Thyroid gland (tissue), 4 donors: ENCODE measurements around the gene CREBRF. TPM values are rescaled to one million over a fixed set of nuclear protein-coding genes. Genes with fewer than 3 reads are reported as not detected.

Experiments
- DNase-seq, 2 donors: peaks; one replicate each; pipeline ENCODE4 v3.0.0-alpha.2; 2019
- H3K27ac ChIP-seq, 3 donors: fragments of 200-600 bp; sonication (generic); 1 replicate in 2 of 3; 2 replicates in 1 of 3; pipeline ENCODE4 v1.5.1; 2016 to 2019; ENCODE audit warnings: mild to moderate bottlenecking in 1 of 3, moderate library complexity in 1 of 3
- H3K27me3 ChIP-seq: fragments of 200-600 bp; sonication (generic); one replicate; pipeline ENCODE4 v1.5.1; 2019
- H3K36me3 ChIP-seq, 2 donors: fragments of 200-600 bp; sonication (generic); one replicate each; pipeline ENCODE4 v1.5.1; 2016 to 2019
- H3K4me1 ChIP-seq, 2 donors: fragments of 200-600 bp; sonication (generic); one replicate each; pipeline ENCODE4 v1.5.1; 2017 to 2019
- H3K4me3 ChIP-seq, 3 donors: fragments of 200-600 bp; sonication (generic); replicated peaks in 1 of 3; 1 replicate in 2 of 3; 2 replicates in 1 of 3; pipeline ENCODE4 v1.5.1; 2016; ENCODE audit warnings: mild to moderate bottlenecking in 1 of 3
- H3K9me3 ChIP-seq: fragments of 200-600 bp; sonication (generic); one replicate; pipeline ENCODE4 v1.5.1; 2017
- CTCF ChIP-seq, 6 experiments: fragments of 200-600 bp in 3 of 6; fragments of 450-650 bp in 3 of 6; sonication (generic) in 3 of 6; IDR thresholded peaks; one replicate each; pipeline ENCODE4 v1.5.1; 2016 to 2019; ENCODE audit warnings: antibody characterized with exemption in 6 of 6, mild to moderate bottlenecking in 2 of 6, inconsistent platforms in 1 of 6, moderate library complexity in 1 of 6
- POLR2A ChIP-seq, 2 donors: fragments of 450-650 bp; IDR thresholded peaks; one replicate each; pipeline ENCODE4 v1.6.1; 2017; ENCODE audit warnings: antibody characterized with exemption in 2 of 2, mild to moderate bottlenecking in 2 of 2, moderate library complexity in 1 of 2
- WGBS, 2 donors: methylation state at CpG; one replicate each; pipeline ENCODE4 v1.1.5; 2017; 5-methylcytosine and 5-hydroxymethylcytosine counted together
- intact Hi-C: fragments of 100-400 bp; cut with DNase I; formaldehyde crosslinking; loops from one replicate; pipeline ENCODE4 v1.15.1; 2023
- total RNA-seq, 4 donors: library from RNA; depleted of rRNA; stranded (reverse); fragments of >200 nt; gene quantifications; one replicate each; pipeline ENCODE4 v1.2.3, GENCODE V29; 2016

The CREBRF gene, protein sequence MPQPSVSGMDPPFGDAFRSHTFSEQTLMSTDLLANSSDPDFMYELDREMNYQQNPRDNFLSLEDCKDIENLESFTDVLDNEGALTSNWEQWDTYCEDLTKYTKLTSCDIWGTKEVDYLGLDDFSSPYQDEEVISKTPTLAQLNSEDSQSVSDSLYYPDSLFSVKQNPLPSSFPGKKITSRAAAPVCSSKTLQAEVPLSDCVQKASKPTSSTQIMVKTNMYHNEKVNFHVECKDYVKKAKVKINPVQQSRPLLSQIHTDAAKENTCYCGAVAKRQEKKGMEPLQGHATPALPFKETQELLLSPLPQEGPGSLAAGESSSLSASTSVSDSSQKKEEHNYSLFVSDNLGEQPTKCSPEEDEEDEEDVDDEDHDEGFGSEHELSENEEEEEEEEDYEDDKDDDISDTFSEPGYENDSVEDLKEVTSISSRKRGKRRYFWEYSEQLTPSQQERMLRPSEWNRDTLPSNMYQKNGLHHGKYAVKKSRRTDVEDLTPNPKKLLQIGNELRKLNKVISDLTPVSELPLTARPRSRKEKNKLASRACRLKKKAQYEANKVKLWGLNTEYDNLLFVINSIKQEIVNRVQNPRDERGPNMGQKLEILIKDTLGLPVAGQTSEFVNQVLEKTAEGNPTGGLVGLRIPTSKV
- total RNA-seq = 100 to 1,000 TPM in 1 of 4 donors, 10 to 100 TPM in 3; 47.7 to 125 (median 77.3) TPM

- no peak for TF ChIP-seq CTCF (IDR thresholded peaks at IDR 0.05)
- TF ChIP-seq POLR2A (IDR thresholded peaks at IDR 0.05) = peak in 1 of 2 donors; percentile 67
- Histone ChIP-seq H3K27ac (peak within 1 kb of the TSS; percentile 99), H3K4me1 (peaks cover 9 to 11% of the 10 kb centered on the region in 2 donors), H3K27me3 (no peaks in the 10 kb centered on the region), H3K4me3 (peak within 1 kb of the TSS; percentile 88 to 100 (median 99)), H3K36me3 (no peaks in the 10 kb centered on the region), H3K9me3 (no peaks in the 10 kb centered on the region)
- 0% methylated on average over 18 to 32 of the region's 74 CpGs for WGBS, 2 donors
- DNase-seq = peak; percentile 97 to 99
- intact Hi-C loops = loop anchor here (5.0 kb wide), 1 partner anchor 74 kb away; the partner anchor contains the start of gene ATP6V0E1
These were observed at the start of gene CREBRF for GRCh38 chr5:173055983-173056782. TSS of gene CREBRF (plus strand) at chr5:173056352. CDS start at chr5:173080776, 24,424 bp downstream.

DNA sequence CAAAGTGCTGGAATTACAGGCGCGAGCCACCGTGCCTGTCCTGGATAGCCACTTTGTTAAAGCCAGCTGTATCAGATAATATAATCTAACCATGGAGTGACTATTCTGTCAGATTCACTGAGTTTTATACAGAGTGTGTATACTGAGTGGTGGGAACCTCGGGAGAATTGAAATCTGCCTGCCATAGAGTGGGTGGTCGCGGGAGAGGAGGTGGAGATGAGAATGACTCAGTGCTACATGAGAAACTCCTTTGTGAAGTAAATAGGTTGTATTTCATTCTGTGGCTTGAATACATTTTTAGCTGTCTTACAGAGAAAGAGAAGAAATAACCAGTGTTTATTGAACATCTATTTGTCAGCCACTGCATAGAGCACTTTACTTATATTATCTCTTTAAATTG, 46.1 kb upstream of the CREBRF start:
- 77 to 80% methylated on average over 6 of the region's 6 CpGs for WGBS, 2 donors
- TF ChIP-seq CTCF (IDR thresholded peaks at IDR 0.05) (no peak), POLR2A (IDR thresholded peaks at IDR 0.05) (no peak)
- H3K4me1 ChIP-seq = peaks cover 38 to 43% of the 10 kb centered on the region in 2 donors
- H3K27ac ChIP-seq = peak overlapping the region in 1 of 3 donors; percentile 68
- H3K9me3 ChIP-seq = no peaks in the 10 kb centered on the region
- H3K27me3 ChIP-seq = no peaks in the 10 kb centered on the region
- intact Hi-C loops = loop anchor here (10.0 kb wide), 1 partner anchor 135 kb away; the partner anchor contains the start of gene BNIP1
- DNase-seq = no peak
- H3K4me3 ChIP-seq = no peak overlapping the region
- H3K36me3 ChIP-seq = no peaks in the 10 kb centered on the region

GRCh38 chr5:173010547-173011464, 45.3 kb upstream of the CREBRF start:
- Histone ChIP-seq H3K4me3 (no peak overlapping the region), H3K27ac (peak overlapping the region; percentile 28 to 68 (median 39)), H3K4me1 (peaks cover 44 to 49% of the 10 kb centered on the region in 2 donors), H3K9me3 (no peaks in the 10 kb centered on the region), H3K27me3 (no peaks in the 10 kb centered on the region), H3K36me3 (no peaks in the 10 kb centered on the region)
- WGBS, 2 donors = 47 to 56% methylated on average over 11 of the region's 11 CpGs
- DNase-seq = peak; percentile 71 to 78
- intact Hi-C loops = loop anchor here (10.0 kb wide), 1 partner anchor 134 kb away; the partner anchor contains the start of gene BNIP1
- TF ChIP-seq POLR2A (IDR thresholded peaks at IDR 0.05) = no peak
- peak; percentile 21 to 79 (median 68) for TF ChIP-seq CTCF (IDR thresholded peaks at IDR 0.05)

- intact Hi-C loops = loop anchor here (10.0 kb wide), 1 partner anchor 133 kb away; the partner anchor contains the start of gene BNIP1
- WGBS, 2 donors = 82% methylated on average over 4 of the region's 4 CpGs
- Histone ChIP-seq H3K9me3 (no peaks in the 10 kb centered on the region), H3K36me3 (no peaks in the 10 kb centered on the region), H3K4me3 (no peak overlapping the region), H3K27me3 (no peaks in the 10 kb centered on the region), H3K4me1 (peaks cover 47 to 55% of the 10 kb centered on the region in 2 donors), H3K27ac (peak overlapping the region; percentile 28 to 68 (median 39))
- no peak for DNase-seq
- TF ChIP-seq CTCF (IDR thresholded peaks at IDR 0.05) (no peak), POLR2A (IDR thresholded peaks at IDR 0.05) (no peak)
These were observed 44.6 kb upstream of the CREBRF start for GRCh38 chr5:173011566-173011965.
